Activated B cell treated with CpG ODN at 0.5 μM for 24 hours (primary cell): ENCODE data around the gene PRSS50. TPM values are rescaled to one million over a fixed set of nuclear protein-coding genes. Genes with fewer than 3 reads are reported as not detected.

Experiments used
- ATAC-seq: fragments of 200-7000 bp; cut with Tn5 transposase; one replicate; pipeline ENCODE4 v1.10.0; 2021; ENCODE audit warnings: low read depth, mild to moderate bottlenecking, moderate library complexity
- CTCF ChIA-PET: fragments of 350-600 bp; sonication (Branson Sonifier 250); formaldehyde crosslinking; loops from one replicate; lab custom pipeline; 2021; ENCODE audit warnings: antibody characterized with exemption; lab: Charles Lee
- POLR2A ChIA-PET: fragments of 350-600 bp; sonication (Branson Sonifier 250); formaldehyde crosslinking; loops from one replicate; lab custom pipeline; 2021; ENCODE audit warnings: antibody characterized with exemption; lab: Charles Lee
- DNase-seq: peaks from one replicate; pipeline ENCODE4 v3.0.0; 2022
- H3K27ac Mint-ChIP-seq: one replicate; pipeline ENCODE4 v1.8.0; 2020; ENCODE audit warnings: mixed read lengths
- H3K27me3 Mint-ChIP-seq: one replicate; pipeline ENCODE4 v1.8.0; 2021; ENCODE audit warnings: mixed read lengths
- H3K36me3 Mint-ChIP-seq: one replicate; pipeline ENCODE4 v1.8.0; 2021; ENCODE audit warnings: low read depth, mixed read lengths
- H3K4me1 Mint-ChIP-seq: one replicate; pipeline ENCODE4 v1.8.0; 2021; ENCODE audit warnings: mixed read lengths
- H3K4me3 Mint-ChIP-seq: one replicate; pipeline ENCODE4 v1.8.0; 2020; ENCODE audit warnings: mild to moderate bottlenecking, mixed read lengths
- H3K9me3 Mint-ChIP-seq: one replicate; pipeline ENCODE4 v1.8.0; 2020; ENCODE audit warnings: mixed read lengths
- CTCF ChIP-seq: fragments of 200-600 bp; IDR thresholded peaks from one replicate; pipeline ENCODE4 v1.8.0; 2022; ENCODE audit warnings: antibody characterized with exemption, mild to moderate bottlenecking
- intact Hi-C: fragments of 100-400 bp; cut with micrococcal nuclease; formaldehyde crosslinking; loops from one replicate; pipeline ENCODE4 v1.15.1; 2024
- total RNA-seq: library from RNA; stranded (reverse); gene quantifications from 2 replicates; pipeline ENCODE4 v1.2.3, GENCODE V29; 2022

Gene PRSS50
- total RNA-seq, 1 donor from 2014 or later: not detected

GRCh38 chr3:46679681-46680080, 38.0 kb downstream of the PRSS50 start:
- Mint-ChIP-seq H3K36me3 (no peaks in the 10 kb centered on the region), H3K27ac (no peak overlapping the region), H3K9me3 (no peaks in the 10 kb centered on the region), H3K27me3 (no peaks in the 10 kb centered on the region), H3K4me3 (no peak overlapping the region), H3K4me1 (no peaks in the 10 kb centered on the region)
- CTCF ChIA-PET: no interaction called here
- TF ChIP-seq CTCF: no peak
- intact Hi-C loops: no loop called here
- ATAC-seq (no peak), DNase-seq (no peak)
- POLR2A ChIA-PET: no interaction called here

GRCh38 chr3:46678280-46678679, 39.4 kb downstream of the PRSS50 start:
- no peak for TF ChIP-seq CTCF
- intact Hi-C loops: no loop called here
- DNase-seq: no peak
- no peak overlapping the region for H3K27ac Mint-ChIP-seq
- peaks cover 8% of the 10 kb centered on the region for H3K27me3 Mint-ChIP-seq
- H3K4me1 Mint-ChIP-seq: no peaks in the 10 kb centered on the region
- ChIA-PET CTCF (no interaction called here), POLR2A (no interaction called here)
- ATAC-seq: no peak
- H3K9me3 Mint-ChIP-seq: no peaks in the 10 kb centered on the region
- no peak overlapping the region for H3K4me3 Mint-ChIP-seq
- no peaks in the 10 kb centered on the region for H3K36me3 Mint-ChIP-seq

- Mint-ChIP-seq H3K27me3 (peaks cover 8% of the 10 kb centered on the region), H3K27ac (no peak overlapping the region), H3K9me3 (no peaks in the 10 kb centered on the region), H3K4me3 (no peak overlapping the region), H3K36me3 (no peaks in the 10 kb centered on the region), H3K4me1 (no peaks in the 10 kb centered on the region)
- ATAC-seq (no peak), DNase-seq (no peak)
- POLR2A ChIA-PET: no interaction called here
- intact Hi-C loops: no loop called here
- CTCF ChIA-PET: no interaction called here
- no peak for TF ChIP-seq CTCF
Measured at GRCh38 chr3:46677411-46677726, 40.3 kb downstream of the PRSS50 start.

- CTCF ChIA-PET: no interaction called here
- no peaks in the 10 kb centered on the region for H3K36me3 Mint-ChIP-seq
- DNase-seq: no peak
Measured at GRCh38 chr3:46676601-46677410, 40.9 kb downstream of the PRSS50 start.

More at GRCh38 chr3:46676601-46677410, 40.9 kb downstream of the PRSS50 start:
- H3K27ac Mint-ChIP-seq: no peak overlapping the region
- POLR2A ChIA-PET: no interaction called here
- TF ChIP-seq CTCF: no peak
- intact Hi-C loops: no loop called here
- H3K27me3 Mint-ChIP-seq: peaks cover 8% of the 10 kb centered on the region
- no peak overlapping the region for H3K4me3 Mint-ChIP-seq
- H3K4me1 Mint-ChIP-seq: no peaks in the 10 kb centered on the region
- H3K9me3 Mint-ChIP-seq: no peaks in the 10 kb centered on the region
- no peak for ATAC-seq
